Kidney (tissue), 14 donors: ENCODE results near the gene ADAMTS13. TPM values are rescaled to one million over a fixed set of nuclear protein-coding genes. Genes with fewer than 3 reads are reported as not detected.

Source experiments
- DNase-seq, 5 donors: peaks; one replicate each; pipeline ENCODE4 v3.0.0-alpha.2; 2013 to 2020
- FAIRE-seq: peaks from 2 replicates; lab custom pipeline; 2012; peaks lifted over from hg19 to GRCh38; lab: Jason Lieb, UNC
- H3K27ac ChIP-seq, 2 donors: one replicate each; pipeline ENCODE4 v1.7.0; 2013; ENCODE audit warnings: low read depth in 2 of 2, low read length in 2 of 2, inconsistent platforms in 1 of 2
- H3K27me3 ChIP-seq: one replicate; pipeline ENCODE4 v1.7.1; 2013; ENCODE audit warnings: low read length, inconsistent platforms; ENCODE audit not compliant: control insufficient read depth, insufficient read depth
- H3K36me3 ChIP-seq, 3 donors: one replicate each; pipeline versions ENCODE4 v1.7.0 to v1.7.1; 2013; ENCODE audit warnings: low read length in 3 of 3, control low read depth in 1 of 3, inconsistent platforms in 1 of 3; ENCODE audit not compliant: insufficient read depth in 3 of 3, control insufficient read depth in 2 of 3
- H3K4me1 ChIP-seq, 3 donors: one replicate each; pipeline versions ENCODE4 v1.7.0 to v1.7.1; 2013; ENCODE audit warnings: low read length in 3 of 3, inconsistent platforms in 1 of 3, low read depth in 1 of 3; ENCODE audit not compliant: control insufficient read depth in 2 of 3, insufficient read depth in 2 of 3
- H3K4me3 ChIP-seq, 3 donors: one replicate each; pipeline versions ENCODE4 v1.7.0 to v1.8.1; 2013; ENCODE audit warnings: low read length in 3 of 3, control low read depth in 1 of 3, inconsistent platforms in 1 of 3
- H3K9ac ChIP-seq, 3 donors: one replicate each; pipeline versions ENCODE4 v1.7.0 to v1.7.1; 2013; ENCODE audit warnings: low read length in 3 of 3, control low read depth in 1 of 3, inconsistent platforms in 1 of 3
- H3K9me3 ChIP-seq, 3 donors: one replicate each; pipeline versions ENCODE4 v1.7.0 to v1.7.1; 2013; ENCODE audit warnings: low read length in 3 of 3, control low read depth in 1 of 3, inconsistent platforms in 1 of 3; ENCODE audit not compliant: control insufficient read depth in 2 of 3, insufficient read depth in 1 of 3
- CTCF ChIP-seq: IDR thresholded peaks from 3 replicates; pipeline ENCODE4 v1.5.1; 2012; ENCODE audit warnings: mild to moderate bottlenecking, moderate library complexity, borderline replicate concordance; ENCODE audit not compliant: insufficient read depth; ENCODE audit errors: extremely low read depth
- intact Hi-C: fragments of 100-400 bp; cut with DNase I; formaldehyde crosslinking; loops from one replicate; pipeline ENCODE4 v1.11.1; 2022
- polyA plus RNA-seq: library from polyadenylated mRNA; stranded (reverse); fragments of 350-450 nt; fragmentation: Illumina TruSeq; extraction: RNeasy Lipid Tissue Mini Kit (QIAGEN cat#74804); gene quantifications from one replicate; pipeline ENCODE4 v1.2.3, GENCODE V29; 2014; ENCODE audit warnings: low read depth, low replicate concordance; ENCODE audit not compliant: insufficient read depth
- total RNA-seq: library from RNA; stranded (reverse); fragmentation: NEBNext Ultra II Directional; extraction: Animal tissue kit (Norgen Biotek cat#: 25700); gene quantifications from one replicate; pipeline ENCODE4 v1.2.1, GENCODE V29; 2021
- donor health status: control.
- donor health status: control.
- donor health status: control.
- donor health status: control.
- donor health status: control.
- donor health status: DM: yes; HTN: yes; CAD: no.
- donor health status: Normal renal cell carcinoma (clear cell type).

ADAMTS13 gene
- total and polyA plus RNA-seq, 2 donors from 2014 or later = 3.1 to 3.6 TPM

DNA sequence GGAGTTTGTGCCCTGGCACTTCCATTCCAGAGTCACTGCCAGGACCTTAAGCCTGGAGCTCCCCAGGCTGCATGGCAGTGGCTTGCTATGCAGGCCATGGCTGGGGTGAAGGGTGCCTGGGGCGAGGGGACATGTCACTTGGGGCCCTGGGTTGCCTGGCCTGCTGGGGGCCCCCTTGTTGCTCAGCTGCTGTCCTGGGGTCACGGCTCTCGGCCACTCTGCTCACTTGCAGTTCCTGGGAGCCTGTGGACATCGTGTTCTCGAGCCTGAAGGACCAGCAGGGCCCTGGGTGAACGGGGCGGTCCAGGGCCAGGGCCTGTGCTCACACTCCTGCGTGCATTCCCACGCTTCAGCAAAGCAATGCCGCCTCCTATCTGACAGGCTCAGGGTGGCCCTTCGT is 71.3 kb downstream of the ADAMTS13 start:
- peaks cover 0 to 10% (median under 1%) of the 10 kb centered on the region in 3 donors for H3K4me1 ChIP-seq
- no peaks in the 10 kb centered on the region for H3K36me3 ChIP-seq
- no peaks in the 10 kb centered on the region for H3K27me3 ChIP-seq
- intact Hi-C loops = no loop called here
- TF ChIP-seq CTCF = no peak
- no peak overlapping the region for H3K4me3 ChIP-seq
- no peaks in the 10 kb centered on the region for H3K9me3 ChIP-seq
- no peak for FAIRE-seq
- H3K27ac ChIP-seq = no peak overlapping the region
- no peak overlapping the region for H3K9ac ChIP-seq
- peak in 1 of 5 donors; percentile 78 for DNase-seq

GRCh38 chr9:133493845-133494540 is 71.8 kb downstream of the ADAMTS13 start:
- Histone ChIP-seq H3K9ac (no peak overlapping the region), H3K27ac (no peak overlapping the region), H3K36me3 (no peaks in the 10 kb centered on the region), H3K4me3 (no peak overlapping the region), H3K4me1 (peaks cover 0 to 14% (median 3%) of the 10 kb centered on the region in 3 donors), H3K9me3 (no peaks in the 10 kb centered on the region), H3K27me3 (no peaks in the 10 kb centered on the region)
- no peak for TF ChIP-seq CTCF
- DNase-seq (peak in 1 of 5 donors; percentile 67), FAIRE-seq (no peak)
- intact Hi-C loops = no loop called here

DNA sequence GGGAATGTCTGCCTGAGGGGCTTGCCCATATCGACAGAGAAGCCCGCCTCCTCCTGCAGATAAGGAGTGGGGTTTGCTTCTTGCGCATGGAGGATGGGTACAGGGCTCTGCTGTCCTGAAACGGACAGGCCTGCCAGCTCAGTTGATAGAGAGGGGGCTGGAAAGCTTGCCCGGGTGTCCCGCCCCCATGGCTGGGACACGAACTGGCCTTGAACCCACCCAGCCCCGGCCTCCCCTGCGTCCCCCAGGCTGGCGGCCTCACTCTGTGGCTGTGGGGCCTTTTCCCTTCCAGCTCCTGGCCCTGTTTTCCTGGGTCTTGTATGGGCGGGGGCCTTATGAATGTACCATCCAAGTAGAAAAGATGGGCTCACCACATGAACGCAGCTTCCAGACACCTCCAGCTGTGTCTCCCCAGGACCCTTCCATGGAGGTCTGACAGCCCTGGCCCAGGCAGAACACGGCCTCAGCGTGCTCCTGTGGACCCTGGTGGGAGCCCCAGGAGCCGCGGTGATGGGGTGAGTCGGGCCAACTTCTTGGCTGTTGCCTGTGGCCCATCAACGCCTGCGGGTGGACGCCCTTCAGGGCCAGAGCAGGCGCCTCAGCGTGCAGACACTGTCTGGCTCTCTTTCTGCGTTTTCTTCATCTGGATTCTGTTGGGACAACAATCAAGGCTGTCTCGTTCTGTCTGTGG is 72.6 kb downstream of the ADAMTS13 start:
- Histone ChIP-seq H3K36me3 (no peaks in the 10 kb centered on the region), H3K4me3 (no peak overlapping the region), H3K27me3 (no peaks in the 10 kb centered on the region), H3K27ac (no peak overlapping the region), H3K9me3 (no peaks in the 10 kb centered on the region), H3K4me1 (peaks cover 0 to 14% (median 3%) of the 10 kb centered on the region in 3 donors), H3K9ac (no peak overlapping the region)
- TF ChIP-seq CTCF = no peak
- peak in 1 of 5 donors; percentile 67 for DNase-seq
- no peak for FAIRE-seq
- intact Hi-C loops = no loop called here
